Fibroblast of pulmonary artery (primary cell): ENCODE measurements around the gene RIMKLB.

ENCODE experiments used
- DNase-seq: peaks from one replicate; pipeline ENCODE4 v3.0.0-alpha.2; 2010; ENCODE audit warnings: low read depth
- H3K4me3 ChIP-seq: replicated peaks from 2 replicates; pipeline ENCODE4 v1.5.1; 2011; ENCODE audit warnings: low read depth, mild to moderate bottlenecking, control low read depth, low read length, moderate library complexity
- TF ChIP-seq, protein P1 (sequence below): IDR thresholded peaks from 2 replicates; pipeline ENCODE4 v1.5.1; 2011; ENCODE audit warnings: mild to moderate bottlenecking, control low read depth, low read length, inconsistent platforms; ENCODE audit errors: missing control alignments

Gene RIMKLB

DNA sequence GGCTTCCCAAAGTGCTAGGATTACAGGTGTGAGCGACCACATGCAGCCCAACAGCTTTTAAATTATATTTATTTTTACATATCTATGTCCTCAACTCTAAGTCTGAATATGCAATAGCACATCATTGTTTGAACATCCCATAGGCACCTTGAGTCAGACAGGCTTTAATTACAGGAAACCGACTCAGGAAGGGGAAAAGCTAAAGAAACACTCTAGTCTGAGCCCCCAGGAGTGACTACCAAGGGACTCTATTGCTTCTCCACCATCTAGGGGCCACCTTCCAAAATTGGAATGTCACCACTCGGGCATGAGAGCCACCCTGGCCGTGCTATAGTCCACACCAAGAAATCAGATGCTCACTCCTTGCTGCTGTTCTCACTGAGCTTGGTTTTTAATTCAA, 21.1 kb upstream of the RIMKLB start:
- no peak for DNase-seq
- TF ChIP-seq, protein P1, sequence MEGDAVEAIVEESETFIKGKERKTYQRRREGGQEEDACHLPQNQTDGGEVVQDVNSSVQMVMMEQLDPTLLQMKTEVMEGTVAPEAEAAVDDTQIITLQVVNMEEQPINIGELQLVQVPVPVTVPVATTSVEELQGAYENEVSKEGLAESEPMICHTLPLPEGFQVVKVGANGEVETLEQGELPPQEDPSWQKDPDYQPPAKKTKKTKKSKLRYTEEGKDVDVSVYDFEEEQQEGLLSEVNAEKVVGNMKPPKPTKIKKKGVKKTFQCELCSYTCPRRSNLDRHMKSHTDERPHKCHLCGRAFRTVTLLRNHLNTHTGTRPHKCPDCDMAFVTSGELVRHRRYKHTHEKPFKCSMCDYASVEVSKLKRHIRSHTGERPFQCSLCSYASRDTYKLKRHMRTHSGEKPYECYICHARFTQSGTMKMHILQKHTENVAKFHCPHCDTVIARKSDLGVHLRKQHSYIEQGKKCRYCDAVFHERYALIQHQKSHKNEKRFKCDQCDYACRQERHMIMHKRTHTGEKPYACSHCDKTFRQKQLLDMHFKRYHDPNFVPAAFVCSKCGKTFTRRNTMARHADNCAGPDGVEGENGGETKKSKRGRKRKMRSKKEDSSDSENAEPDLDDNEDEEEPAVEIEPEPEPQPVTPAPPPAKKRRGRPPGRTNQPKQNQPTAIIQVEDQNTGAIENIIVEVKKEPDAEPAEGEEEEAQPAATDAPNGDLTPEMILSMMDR, result no peak
- no peak overlapping the region for H3K4me3 ChIP-seq

DNA sequence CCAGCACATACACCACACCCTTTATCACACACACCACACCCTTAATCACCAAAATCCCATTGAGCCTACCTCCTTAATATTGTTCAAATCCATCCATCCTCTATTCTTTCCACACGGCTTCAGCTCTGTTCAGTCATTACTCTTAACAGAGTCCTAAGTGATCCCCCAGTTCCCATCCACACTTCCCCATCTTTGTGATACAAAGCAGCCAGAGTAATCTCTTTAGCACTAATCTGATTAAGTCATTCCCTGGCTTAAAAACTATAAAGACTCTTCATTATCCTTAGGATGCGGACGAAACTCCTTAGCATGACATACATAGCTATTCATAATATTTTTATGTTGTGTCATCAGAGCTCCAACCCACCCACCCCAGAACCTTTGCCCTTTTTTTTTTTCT, 20.4 kb upstream of the RIMKLB start:
- no peak overlapping the region for H3K4me3 ChIP-seq
- no peak for DNase-seq
- TF ChIP-seq, protein P1, result no peak

DNA sequence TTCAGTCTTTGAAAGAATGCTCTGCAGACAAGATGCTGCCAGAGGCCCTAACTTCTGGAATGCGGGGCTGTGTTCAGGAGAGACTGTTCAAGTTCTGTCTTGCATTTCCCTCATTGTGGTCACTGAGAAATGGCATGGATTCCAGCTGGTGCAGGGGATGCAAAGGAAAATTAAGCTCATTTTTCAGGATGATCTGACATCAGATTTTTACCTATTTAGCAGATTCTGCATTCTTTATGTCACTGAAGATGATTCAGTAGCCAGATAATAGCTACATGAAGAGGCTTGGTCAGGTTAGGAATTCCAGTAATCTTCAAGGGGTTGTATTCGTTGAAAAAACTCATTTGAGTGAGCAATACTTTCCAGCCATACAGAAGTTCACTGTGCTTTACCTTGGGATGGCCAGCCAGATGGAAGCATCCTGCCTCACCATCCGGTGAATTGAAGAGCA, 19.1 kb upstream of the RIMKLB start:
- TF ChIP-seq, protein P1, result no peak
- DNase-seq, result peak; percentile 24

DNA sequence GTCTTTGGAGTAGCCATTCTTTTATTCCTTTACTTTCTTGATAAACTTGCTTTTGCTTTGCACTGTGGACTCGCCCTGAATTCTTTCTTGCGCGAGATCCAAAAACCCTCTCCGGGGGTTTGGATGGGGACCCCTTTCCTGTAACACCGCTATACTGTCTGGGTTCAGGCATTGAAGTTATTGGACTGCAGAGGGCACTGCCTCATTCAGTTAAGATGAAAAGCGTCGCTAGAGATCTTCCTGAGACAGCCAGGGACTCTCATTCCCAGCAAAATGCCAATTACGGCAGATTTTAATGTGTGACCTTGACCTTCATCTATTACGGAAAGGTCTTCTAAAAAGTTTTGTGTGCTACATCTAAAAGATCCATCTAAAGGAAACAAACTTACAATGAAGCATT, 17.3 kb upstream of the RIMKLB start:
- TF ChIP-seq, protein P1, result no peak
- no peak for DNase-seq
- H3K4me3 ChIP-seq, result no peak overlapping the region

More for the DNA sequence above, 19.1 kb upstream of the RIMKLB start:
- H3K4me3 ChIP-seq, result no peak overlapping the region

DNA sequence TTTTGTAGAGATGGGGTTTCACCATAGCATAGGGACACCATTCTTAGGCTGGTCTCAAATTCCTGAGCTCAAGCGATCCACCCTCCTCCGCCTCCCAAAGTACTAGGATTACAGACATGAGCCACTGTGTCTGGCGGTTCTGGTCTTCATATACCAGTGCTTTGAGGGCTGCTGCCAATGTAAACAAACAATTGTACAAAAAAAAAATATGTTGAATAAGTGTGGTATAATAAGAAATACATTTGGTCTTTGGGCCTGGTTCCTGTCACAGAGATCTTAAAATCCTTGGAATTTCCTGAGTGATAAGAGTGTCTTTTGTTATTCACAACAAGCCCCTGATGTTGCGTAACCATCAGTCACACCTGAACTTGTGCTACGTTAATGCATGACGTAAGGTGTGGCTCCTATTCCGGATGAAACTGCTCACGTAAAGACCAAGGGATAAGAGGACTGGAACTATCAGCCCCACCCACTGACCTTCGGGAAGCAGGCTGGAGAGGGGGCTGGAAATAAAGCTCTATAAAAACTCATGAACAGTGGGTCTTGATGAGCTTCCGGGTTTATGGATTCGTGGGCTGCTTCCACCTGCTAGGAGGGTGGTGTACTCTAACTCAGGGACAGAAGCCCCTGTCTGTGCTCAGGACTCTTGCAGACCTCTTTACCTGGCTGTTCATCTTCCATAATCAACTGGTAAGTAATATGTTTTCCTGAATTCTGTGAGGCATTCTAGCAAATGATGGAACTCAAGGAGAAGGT, 16.5 kb upstream of the RIMKLB start:
- H3K4me3 ChIP-seq, result peak overlapping the region; percentile 19
- TF ChIP-seq, protein P1, result no peak
- peak; percentile 96 for DNase-seq

GRCh38 chr12:8685051-8685450, 12.7 kb upstream of the RIMKLB start:
- TF ChIP-seq, protein P1, result no peak
- DNase-seq, result no peak
- no peak overlapping the region for H3K4me3 ChIP-seq
